Activated gamma-delta T cell treated with anti-CD3 and anti-CD28 coated beads, Interleukin-2, amount 50 U/mL, for 16 hours (primary cell): ENCODE data around the gene DNAJB9.
A peak's percentile ranks its signal among the peaks of the same experiment; 100 is the strongest.
"Not testable (repeated sequence)": the region's sequence is repeated elsewhere in the genome, so short reads cannot be mapped to it uniquely, and the experiment has no call there.

Source experiments
- DNase-seq: peaks from one replicate; pipeline ENCODE4 v3.0.0-alpha.2; 2020; ENCODE audit warnings: low read depth

The DNAJB9 gene

GRCh38 chr7:108569381-108570145 is at the start of gene DNAJB9, which contains the start of gene THAP5:
Gene DNAJB9 (plus strand): TSS chr7:108569874. CDS start chr7:108571727, 1,853 bp downstream.
Gene THAP5 (minus strand): TSS chr7:108569706. CDS start chr7:108569569, 137 bp downstream.
- DNase-seq = peak; percentile 99

- no peak for DNase-seq
Measured at GRCh38 chr7:108522780-108523179, 46.9 kb upstream of the DNAJB9 start.

- no peak for DNase-seq
Measured at GRCh38 chr7:108525327-108525984, 44.2 kb upstream of the DNAJB9 start.

GRCh38 chr7:108525985-108526767 is 43.5 kb upstream of the DNAJB9 start, which contains the start of gene PNPLA8:
Gene PNPLA8 (minus strand): TSS chr7:108526135. CDS start chr7:108515491, 10,644 bp downstream.
- peak; percentile 100 for DNase-seq

GRCh38 chr7:108526768-108527017 is 43.0 kb upstream of the DNAJB9 start:
- DNase-seq = no peak

GRCh38 chr7:108528183-108528712 is 41.4 kb upstream of the DNAJB9 start:
- no peak for DNase-seq

- DNase-seq = no peak
Measured at GRCh38 chr7:108529341-108529740, 40.3 kb upstream of the DNAJB9 start.

GRCh38 chr7:108533712-108534111 is 36.0 kb upstream of the DNAJB9 start:
- DNase-seq = no peak

GRCh38 chr7:108535257-108535656 is 34.4 kb upstream of the DNAJB9 start:
- DNase-seq = no peak

GRCh38 chr7:108535744-108536143 is 33.9 kb upstream of the DNAJB9 start:
- DNase-seq = no peak

GRCh38 chr7:108537229-108537628 is 32.4 kb upstream of the DNAJB9 start:
- DNase-seq = no peak

- not testable (repeated sequence) for DNase-seq
Measured at GRCh38 chr7:108538236-108538635, 31.4 kb upstream of the DNAJB9 start.

- DNase-seq = not testable (repeated sequence)
Measured at GRCh38 chr7:108538685-108539084, 31.0 kb upstream of the DNAJB9 start.

- DNase-seq = no peak
Measured at GRCh38 chr7:108541478-108541877, 28.2 kb upstream of the DNAJB9 start.

- DNase-seq = not testable (repeated sequence)
Measured at GRCh38 chr7:108548141-108548896, 21.4 kb upstream of the DNAJB9 start.

GRCh38 chr7:108556665-108557064 is 13.0 kb upstream of the DNAJB9 start:
- not testable (repeated sequence) for DNase-seq

GRCh38 chr7:108557191-108557590 is 12.5 kb upstream of the DNAJB9 start:
- no peak for DNase-seq

GRCh38 chr7:108557617-108558016 is 12.1 kb upstream of the DNAJB9 start:
- no peak for DNase-seq

- no peak for DNase-seq
Measured at GRCh38 chr7:108559253-108559652, 10.4 kb upstream of the DNAJB9 start.

- DNase-seq = no peak
Measured at GRCh38 chr7:108561047-108561619, 8.5 kb upstream of the DNAJB9 start.

- no peak for DNase-seq
Measured at GRCh38 chr7:108565987-108566386, 3.7 kb upstream of the DNAJB9 start.
